Left hindlimb (tissue), 1 donor: ENCODE results near the gene HCN2.
"Not testable (repeated sequence)": the region's sequence is repeated elsewhere in the genome, so short reads cannot be mapped to it uniquely, and the experiment has no call there.

Source experiments
- DNase-seq: peaks from one replicate; pipeline ENCODE4 v3.0.0-alpha.2; 2018

HCN2 gene

DNA sequence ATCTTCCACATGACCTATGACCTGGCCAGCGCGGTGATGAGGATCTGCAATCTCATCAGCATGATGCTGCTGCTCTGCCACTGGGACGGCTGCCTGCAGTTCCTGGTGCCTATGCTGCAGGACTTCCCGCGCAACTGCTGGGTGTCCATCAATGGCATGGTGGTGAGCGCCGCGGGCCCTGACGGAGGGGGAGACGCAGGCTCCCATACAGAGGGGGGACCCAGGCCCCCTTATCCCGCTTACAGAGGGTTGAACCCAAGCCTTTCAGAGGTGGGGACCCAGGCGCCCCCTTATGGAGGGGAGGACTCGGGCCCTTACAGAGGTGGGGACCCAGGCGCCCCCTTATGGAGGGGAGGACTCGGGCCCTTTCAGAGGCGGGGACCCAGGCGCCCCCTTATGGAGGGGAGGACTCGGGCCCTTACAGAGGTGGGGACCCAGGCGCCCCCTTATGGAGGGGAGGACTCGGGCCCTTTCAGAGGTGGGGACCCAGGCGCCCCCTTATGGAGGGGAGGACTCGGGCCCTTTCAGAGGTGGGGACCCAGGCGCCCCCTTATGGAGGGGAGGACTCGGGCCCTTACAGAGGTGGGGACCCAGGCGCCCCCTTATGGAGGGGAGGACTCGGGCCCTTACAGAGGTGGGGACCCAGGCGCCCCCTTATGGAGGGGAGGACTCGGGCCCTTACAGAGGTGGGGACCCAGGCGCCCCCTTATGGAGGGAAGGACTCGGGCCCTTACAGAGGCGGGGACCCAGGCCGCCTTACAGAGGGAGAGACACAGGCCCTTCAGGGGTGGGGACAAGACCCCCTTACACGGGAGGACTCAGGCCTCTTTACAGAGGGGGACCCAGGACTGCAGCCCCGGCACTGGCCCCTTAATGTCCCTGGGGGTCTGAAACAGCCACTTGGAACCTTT lies 15.6 kb downstream of the HCN2 start:
- not testable (repeated sequence) for DNase-seq

DNA sequence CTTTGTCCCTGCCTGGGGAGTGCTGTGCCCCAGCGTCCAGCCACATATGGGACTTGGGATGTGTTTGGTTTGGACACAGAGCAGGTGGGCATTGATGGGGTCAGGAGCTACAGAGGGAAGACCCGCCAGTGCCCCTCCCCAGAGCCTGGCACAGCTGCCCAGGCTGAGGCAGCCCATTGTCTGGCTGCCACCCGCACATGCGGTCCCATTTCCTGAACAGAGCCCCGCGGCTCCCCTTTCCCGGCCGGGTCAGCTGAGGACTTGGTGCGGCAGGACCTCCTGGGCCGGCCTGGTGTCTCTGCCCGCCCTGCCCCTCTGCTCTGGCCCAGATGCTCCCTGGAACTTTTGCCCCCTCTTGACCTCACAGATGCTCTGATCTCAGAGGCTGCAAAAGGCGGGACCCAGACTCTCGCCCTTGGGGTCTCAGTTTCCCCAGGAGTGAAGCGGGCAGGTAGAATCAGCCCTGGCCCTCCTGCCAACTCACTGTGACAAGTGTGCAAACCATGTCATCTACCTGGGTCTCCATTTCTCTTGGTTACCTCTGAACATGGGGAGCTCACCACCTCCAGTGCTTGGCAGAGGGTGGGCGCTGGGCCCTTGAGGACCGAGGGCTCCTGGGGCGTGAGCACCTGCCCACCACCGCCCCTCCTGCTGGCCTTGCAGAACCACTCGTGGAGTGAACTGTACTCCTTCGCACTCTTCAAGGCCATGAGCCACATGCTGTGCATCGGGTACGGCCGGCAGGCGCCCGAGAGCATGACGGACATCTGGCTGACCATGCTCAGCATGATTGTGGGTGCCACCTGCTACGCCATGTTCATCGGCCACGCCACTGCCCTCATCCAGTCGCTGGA lies 17.8 kb downstream of the HCN2 start:
- DNase-seq: no peak

DNA sequence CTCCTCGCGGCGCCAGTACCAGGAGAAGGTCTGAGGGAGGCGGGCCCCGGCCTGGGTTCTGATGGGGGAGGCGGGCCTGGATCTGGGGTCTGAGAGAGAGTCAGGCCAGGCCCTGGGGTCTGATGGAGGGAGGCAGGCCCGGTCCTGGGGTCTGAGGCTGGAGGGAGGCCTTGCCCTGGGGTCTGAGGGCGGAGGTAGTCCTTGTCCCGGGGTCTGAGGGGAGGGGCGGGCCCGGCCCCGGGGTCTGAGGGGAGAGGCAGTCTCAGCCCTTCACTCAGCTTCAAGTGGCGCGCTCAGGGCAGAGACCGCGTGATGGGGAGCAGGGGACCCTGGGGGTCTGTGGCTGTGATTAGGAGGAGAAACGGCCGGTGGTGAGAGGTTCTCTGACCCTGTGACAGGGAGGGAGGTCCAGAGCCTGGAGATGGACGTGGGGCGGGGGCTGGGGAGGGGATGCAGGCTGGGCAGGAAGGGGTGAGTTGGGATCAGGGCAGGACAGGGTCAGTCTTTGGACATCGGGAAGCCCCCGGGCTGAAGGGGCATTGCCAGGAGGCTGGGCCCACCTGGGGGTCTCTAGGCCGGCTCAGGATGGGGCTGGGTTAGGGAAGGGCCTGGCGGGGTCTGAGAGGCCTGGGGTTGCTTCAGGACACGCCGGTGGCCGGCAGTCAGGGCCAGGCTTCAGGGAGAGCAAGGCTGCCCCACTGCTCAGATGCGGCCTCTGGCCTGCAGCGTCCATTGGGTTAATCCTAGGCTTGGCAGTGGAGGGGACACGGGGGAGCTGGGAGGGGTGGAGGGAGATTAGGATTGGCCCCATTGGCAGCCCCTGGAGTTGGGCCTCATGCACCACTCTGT lies 18.7 kb downstream of the HCN2 start:
- no peak for DNase-seq

DNA sequence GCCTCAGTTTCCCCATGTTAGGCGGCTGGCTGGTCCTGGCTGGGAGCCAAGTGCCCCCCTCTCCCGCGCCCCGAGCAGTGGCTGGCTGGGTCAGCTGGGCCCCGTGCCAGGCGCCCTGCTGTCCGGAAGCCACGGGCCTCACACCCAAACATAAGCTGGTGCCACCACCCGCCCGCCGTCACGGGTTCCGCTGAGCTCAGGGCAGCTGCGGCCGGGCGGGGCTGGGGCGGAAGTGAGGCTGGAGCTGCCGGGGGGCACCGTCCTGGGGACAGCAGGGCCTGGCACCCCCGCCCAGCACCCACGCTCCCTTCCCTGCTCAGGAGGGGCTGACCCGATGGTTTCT lies 19.3 kb downstream of the HCN2 start:
- no peak for DNase-seq

DNA sequence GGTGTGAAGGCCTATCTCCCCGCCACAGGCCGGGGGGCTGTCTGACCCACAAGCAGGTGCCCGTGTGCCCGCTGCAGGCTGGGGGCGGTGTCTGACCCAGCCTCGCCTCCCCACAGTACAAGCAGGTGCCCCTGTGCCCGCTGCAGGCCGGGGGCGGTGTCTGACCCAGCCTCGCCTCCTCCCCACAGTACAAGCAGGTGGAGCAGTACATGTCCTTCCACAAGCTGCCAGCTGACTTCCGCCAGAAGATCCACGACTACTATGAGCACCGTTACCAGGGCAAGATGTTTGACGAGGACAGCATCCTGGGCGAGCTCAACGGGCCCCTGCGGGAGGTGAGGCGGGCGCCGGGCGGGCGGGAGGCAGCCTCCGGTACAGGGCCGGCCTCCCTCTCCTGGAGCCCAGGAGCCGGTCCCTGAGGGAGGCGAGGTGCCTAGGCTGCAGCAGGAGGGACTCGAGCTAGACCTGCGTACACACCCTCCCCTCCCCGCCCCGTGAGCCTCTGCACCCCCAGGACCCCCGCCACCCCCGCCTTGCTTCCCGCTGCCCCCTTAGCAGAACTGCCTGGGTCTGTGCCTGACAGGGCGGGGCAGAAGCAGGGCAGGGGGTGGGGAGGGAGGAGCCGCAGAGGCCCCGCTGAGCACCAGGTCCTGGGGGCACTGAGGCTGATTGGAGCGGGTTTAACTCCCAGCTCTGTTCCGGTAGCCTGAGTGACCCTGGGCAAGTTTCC lies 20.6 kb downstream of the HCN2 start:
- no peak for DNase-seq

DNA sequence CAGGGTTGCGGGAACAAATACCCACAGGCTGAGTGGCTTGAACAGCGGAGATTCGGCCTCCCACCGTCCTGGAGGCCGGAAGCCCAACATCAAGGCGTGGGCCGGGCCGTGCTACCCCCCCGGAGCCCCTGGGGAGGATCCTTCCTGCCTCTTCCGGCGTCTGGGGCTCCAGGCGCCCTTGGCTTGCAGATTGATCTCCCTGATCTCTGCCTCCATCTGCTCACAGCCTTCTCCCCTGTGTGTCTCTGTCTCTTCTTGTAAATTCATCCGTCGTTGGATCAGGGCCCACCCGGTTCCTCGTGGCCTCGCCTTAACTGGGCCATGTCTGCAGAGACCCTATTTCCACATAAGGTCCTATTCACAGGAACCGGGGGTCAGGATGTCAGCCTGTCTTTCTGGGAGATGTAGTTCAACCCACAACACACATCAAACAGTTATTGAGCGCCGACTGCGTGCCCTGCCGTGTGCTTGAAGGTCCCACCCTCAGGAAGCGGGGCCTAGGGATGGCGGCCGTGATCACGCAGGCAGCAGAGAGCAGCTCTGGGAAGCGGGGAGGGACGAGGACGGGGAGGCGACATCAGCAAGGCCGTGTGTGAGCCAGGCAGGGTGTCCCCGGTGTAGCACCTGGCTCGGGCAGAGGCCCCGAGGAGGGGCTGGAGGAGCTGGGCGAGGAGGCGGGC lies 21.3 kb downstream of the HCN2 start:
- peak; percentile 60 for DNase-seq

DNA sequence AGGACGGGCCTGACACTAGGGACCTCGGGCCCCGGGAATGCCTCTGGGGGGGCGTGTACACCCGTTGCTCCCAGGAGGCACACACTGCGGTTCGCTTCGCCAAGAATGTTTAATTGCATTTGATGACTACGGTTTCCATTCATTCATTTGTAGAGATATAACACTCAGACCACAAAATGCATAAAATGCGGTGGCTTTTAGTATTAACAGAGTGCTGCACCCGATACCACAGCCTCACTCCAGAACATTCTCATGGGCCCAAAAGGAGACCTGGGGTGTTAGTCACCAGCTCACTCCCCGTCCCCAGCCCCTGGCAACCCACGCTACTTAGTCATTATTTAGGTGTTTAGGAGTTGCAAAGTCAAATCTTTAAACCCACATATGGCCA lies 21.8 kb downstream of the HCN2 start:
- no peak for DNase-seq

DNA sequence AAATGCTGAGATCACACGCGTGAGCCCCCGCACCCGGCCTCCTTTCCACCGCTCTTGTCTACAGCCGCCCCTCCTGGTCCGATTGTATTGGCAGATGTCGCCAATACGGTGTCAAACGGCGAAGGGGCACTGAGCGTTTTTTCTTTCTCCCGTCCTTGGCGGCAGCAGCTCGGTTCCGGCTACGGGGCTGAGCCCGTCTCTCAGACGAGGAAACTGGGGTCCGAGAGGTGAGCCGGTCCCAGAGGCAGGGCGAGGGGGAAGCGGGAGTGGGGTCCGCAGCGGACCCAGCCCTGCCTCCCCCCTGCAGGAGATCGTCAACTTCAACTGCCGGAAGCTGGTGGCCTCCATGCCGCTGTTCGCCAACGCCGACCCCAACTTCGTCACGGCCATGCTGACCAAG lies 23.3 kb downstream of the HCN2 start:
- no peak for DNase-seq

DNA sequence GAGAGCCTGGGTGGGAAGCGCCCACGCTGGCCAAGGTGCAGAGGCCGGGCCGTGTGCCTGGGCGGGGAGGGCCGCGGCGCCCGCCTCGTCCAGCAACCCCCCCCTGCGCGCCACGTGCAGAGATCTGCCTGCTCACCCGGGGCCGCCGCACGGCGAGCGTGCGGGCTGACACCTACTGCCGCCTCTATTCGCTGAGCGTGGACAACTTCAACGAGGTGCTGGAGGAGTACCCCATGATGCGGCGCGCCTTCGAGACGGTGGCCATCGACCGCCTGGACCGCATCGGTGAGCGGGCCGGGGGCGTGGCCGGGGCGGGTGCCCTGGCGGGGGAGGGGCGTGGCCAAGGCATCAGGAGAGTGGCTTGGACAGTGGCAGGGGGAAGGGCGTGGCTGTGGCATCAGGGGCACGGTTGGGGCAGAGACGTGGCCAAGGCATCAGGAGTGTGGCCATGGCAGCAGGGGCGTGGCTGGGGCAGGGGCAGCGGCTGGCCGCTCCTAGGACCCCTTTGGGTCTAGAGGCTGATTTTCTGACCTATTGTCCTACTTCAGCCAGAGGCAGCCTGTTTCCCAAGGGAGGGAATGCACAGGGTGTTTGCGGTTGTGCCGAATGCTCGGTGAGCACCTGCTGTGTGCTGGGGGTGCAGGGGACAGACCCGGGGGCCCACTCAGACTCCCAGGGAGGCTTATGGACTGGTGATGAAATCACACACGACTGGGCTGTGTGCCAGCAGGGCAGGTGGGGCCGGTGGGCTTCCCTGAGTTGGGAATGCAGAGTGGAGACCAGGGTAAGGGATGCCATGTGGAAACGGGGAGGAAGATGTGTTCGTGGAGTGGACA lies 24.3 kb downstream of the HCN2 start:
- no peak for DNase-seq

DNA sequence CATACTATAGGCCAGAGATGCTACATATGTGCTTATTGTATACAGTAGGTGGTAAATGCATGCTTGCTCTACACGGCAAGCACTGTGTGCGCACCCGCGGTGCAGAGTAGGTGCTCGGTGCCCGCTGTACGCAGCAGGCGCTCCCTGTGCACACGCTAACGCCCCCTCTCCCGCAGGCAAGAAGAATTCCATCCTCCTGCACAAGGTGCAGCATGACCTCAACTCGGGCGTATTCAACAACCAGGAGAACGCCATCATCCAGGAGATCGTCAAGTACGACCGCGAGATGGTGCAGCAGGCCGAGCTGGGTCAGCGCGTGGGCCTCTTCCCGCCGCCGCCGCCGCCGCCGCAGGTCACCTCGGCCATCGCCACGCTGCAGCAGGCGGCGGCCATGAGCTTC lies 25.9 kb downstream of the HCN2 start:
- no peak for DNase-seq

DNA sequence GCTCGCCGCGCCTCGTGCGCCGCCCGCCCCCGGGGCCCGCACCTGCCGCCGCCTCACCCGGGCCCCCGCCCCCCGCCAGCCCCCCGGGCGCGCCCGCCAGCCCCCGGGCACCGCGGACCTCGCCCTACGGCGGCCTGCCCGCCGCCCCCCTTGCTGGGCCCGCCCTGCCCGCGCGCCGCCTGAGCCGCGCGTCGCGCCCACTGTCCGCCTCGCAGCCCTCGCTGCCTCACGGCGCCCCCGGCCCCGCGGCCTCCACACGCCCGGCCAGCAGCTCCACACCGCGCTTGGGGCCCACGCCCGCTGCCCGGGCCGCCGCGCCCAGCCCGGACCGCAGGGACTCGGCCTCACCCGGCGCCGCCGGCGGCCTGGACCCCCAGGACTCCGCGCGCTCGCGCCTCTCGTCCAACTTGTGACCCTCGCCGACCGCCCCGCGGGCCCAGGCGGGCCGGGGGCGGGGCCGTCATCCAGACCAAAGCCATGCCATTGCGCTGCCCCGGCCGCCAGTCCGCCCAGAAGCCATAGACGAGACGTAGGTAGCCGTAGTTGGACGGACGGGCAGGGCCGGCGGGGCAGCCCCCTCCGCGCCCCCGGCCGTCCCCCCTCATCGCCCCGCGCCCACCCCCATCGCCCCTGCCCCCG lies 26.5 kb downstream of the HCN2 start:
- no peak for DNase-seq

DNA sequence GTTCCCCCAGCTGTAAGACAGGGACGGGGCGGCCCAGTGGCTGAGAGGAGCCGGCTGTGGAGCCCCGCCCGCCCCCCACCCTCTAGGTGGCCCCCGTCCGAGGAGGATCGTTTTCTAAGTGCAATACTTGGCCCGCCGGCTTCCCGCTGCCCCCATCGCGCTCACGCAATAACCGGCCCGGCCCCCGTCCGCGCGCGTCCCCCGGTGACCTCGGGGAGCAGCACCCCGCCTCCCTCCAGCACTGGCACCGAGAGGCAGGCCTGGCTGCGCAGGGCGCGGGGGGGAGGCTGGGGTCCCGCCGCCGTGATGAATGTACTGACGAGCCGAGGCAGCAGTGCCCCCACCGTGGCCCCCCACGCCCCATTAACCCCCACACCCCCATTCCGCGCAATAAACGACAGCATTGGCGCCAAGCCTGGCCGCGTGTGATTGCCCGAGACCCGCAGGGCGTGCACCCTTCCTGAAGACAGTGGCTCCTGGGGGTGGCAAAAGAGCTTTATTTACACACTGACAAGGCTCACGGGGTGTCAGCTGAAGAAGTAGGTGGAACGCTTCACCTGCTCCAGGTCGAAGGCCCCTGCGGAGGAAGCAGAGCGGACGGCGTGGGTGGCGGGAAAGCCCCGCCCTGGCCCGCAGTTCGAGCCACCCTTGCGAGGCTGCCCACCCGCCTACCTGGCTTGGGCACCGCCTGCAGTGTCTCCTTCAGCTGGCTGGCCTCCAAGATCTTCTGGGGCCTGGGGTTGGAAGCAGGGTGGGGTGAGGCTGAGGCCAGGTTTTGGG lies 27.3 kb downstream of the HCN2 start:
- DNase-seq: no peak

DNA sequence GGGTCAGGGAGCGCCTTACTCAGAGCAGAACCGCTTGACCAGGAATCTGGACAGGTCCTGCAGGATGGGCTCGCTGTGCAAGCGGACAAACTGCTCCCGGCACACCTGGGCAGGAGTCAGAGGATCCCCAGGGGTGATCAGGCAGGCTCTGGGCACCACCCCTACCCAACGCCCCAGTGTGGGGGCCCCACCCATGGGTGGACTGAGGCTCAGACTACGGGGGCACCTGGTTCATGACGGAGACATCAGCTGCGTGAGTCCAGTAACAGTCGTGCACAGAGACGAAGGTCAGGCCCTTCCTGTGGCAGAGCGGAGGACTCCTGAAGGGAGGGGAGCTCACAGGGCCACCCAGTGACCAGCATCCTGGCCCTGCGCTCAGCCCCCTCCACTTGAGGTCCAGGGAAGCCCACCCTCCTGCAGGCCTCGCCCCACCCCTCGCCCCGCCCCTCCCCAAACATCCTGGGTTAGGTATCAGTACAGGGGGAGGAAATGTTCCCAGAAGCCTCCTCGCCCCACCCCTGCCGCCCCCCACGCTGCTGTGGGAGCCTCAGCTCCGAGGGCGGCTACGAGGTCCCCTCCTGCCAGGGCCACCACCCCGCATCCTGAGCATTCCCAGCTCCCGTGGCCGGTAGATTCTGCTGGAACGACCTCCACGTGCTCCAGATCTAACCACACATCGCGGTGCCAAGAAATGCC lies 28.0 kb downstream of the HCN2 start:
- DNase-seq: no peak

DNA sequence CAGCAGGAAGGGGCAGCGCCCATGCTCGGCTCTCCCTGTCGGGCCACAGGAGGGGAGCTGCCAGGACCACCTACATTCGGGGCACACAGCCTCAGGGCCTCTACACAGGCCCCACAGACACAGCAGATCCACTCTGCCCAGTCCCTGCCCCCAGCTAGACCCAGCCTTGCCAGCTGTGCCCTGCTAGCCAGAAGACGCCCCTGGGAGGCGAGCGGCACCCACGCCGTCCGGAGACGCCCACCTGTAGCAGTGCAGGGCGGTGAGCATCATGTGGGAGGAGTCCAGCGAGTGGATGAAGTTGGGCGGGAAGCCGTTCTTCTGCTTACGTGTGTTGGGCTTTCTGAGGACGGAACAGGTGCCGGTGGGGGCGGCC lies 28.6 kb downstream of the HCN2 start:
- DNase-seq: no peak

DNA sequence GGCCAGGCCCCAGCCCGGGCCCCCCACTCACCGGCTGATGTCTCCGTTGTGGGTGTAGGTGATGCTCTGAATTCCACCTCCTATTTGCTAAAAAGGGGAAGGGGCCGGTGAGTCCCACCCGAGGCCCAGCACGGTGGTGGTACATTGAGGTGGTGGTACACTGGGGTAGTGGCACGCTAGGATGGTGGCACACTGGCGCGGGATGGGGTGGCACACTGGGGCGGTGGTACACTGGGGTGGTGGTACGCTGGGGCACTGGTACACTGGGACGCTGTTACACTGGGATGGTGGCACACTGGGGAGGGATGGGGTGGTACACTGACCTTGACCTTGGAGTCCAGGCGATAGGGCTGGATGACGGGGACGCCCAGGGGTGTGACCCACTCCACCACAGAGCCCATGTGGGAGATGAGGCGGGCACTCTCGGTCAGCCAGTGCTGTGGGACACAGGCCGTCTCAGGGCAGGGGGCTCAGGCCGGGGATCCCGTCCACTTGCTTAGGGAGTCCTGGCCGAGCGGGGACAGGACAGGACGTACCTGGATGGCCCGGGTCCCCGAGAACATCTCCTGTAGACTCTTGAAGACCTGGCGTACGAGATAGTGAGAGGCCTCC lies 29.1 kb downstream of the HCN2 start:
- no peak for DNase-seq

DNA sequence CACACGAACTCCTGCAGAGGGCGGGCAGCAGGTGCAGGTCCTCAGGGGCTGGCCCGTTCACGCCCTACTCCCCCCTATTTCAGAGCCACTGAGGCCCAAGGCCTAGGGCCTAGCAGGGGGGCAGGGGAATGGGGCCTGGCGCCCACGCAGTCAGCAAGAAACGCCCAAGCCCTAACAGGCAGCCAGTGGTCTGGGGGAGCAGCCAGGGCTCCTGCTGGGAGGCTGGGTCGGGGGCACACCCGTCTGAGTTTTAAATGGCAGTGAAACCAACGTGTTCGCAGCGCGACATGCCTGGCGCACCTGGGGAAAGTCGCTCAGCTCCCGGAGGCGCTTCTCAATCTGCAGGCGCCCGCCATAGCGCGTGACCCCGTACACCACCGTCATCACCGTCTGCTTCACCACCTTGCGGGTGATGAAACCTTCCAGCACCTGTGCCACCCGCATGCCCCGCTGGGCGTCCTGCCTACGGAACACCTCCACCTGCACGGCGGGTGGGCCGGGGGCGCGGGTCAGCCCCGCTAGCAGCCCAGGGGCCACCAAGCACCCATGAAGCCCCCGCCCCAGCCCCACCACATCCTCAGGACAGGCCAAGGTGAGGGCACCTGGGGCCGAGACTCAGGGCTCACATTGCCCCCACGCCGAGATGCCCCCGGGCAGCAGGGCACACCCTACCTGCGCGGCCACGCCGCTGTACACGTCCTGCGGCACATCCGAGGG lies 29.8 kb downstream of the HCN2 start:
- no peak for DNase-seq

DNA sequence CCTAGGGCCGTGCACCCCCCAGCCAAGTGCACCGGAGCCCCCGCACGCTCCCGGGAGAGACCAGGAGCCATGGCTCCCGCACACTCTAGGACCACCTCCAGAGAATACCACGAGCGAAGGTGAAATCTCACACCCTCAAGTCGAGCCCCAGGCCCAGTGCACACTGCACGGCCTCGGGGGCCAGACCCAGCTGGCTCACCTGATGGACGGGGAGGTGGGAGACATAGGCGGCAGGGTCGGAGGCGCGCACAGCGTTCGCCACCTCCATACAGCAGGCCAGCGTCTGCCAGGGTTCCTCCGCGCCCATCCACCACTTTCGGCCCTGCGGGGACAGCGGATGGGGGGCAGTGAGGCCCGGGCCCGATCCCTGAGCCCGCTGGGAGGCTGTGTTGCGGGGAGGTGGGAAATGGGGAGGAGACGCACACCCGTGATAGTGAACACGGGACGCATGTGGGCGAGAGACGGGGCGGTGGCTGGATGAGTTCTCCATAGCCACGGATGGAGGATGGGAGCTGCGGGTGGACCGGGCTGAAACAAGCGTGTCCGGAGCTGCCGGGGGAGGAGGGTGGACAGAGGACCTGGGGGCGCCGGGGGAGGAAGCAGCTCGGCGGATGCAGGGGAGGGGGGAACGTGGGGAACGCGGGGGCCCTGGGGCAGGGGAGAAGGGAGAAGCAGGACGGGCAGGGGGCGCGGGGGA lies 30.6 kb downstream of the HCN2 start:
- no peak for DNase-seq
